HepG2 (cell line): ENCODE results near the gene HECTD2. TPM values are rescaled to one million over a fixed set of nuclear protein-coding genes. Genes with fewer than 3 reads are reported as not detected.

Experiments
- ELF1 ChIP-seq: sonication (generic); formaldehyde crosslinking; IDR thresholded peaks from 2 replicates; pipeline ENCODE4 v1.4.0; 2020; ENCODE audit warnings: missing genetic modification reagents
- FIP1L1 ChIP-seq: fragments of 200-400 bp; formaldehyde crosslinking; IDR thresholded peaks from 2 replicates; pipeline ENCODE4 v1.6.1; 2018; ENCODE audit warnings: low read depth, mild to moderate bottlenecking, low read length, moderate library complexity, borderline replicate concordance; ENCODE audit not compliant: insufficient read depth
- JUNB ChIP-seq: sonication (generic); formaldehyde crosslinking; IDR thresholded peaks from 2 replicates; pipeline ENCODE4 v1.8.0; 2022; ENCODE audit warnings: missing genetic modification reagents, mild to moderate bottlenecking, borderline replicate concordance
- PHF21A ChIP-seq: sonication (generic); formaldehyde crosslinking; IDR thresholded peaks from 2 replicates; pipeline ENCODE4 v1.5.0; 2020; ENCODE audit warnings: mild to moderate bottlenecking, missing genetic modification reagents
- ZNF589 ChIP-seq: sonication (generic); formaldehyde crosslinking; conservative IDR thresholded peaks from 2 replicates; pipeline ENCODE4 v1.8.0; 2022; ENCODE audit warnings: mild to moderate bottlenecking, moderate library complexity, missing genetic modification reagents
- ZNF674 ChIP-seq: sonication (generic); formaldehyde crosslinking; IDR thresholded peaks from 2 replicates; pipeline ENCODE4 v1.5.0; 2020; ENCODE audit warnings: low read depth, mild to moderate bottlenecking, missing genetic modification reagents
- ZNF777 ChIP-seq: sonication (generic); formaldehyde crosslinking; IDR thresholded peaks from 2 replicates; pipeline ENCODE4 v1.4.0; 2020; ENCODE audit warnings: missing genetic modification reagents
- polyA plus RNA-seq, 8 experiments: library from polyadenylated mRNA; depleted of rRNA in 3 of 8; stranded (reverse) in 7 of 8; unstranded in 1 of 8; fragments of >200 nt; fragmentation: Illumina TruSeq in 4 of 8; extraction: Trizol in 4 of 8; gene quantifications; 2 replicates each; pipeline versions ENCODE4 v1.2.1 to v1.2.3, GENCODE V29; 2011 to 2016; ENCODE audit warnings: low read depth in 4 of 8, missing spikeins in 1 of 8, mixed read lengths in 1 of 8; ENCODE audit not compliant: insufficient read depth in 1 of 8
- total RNA-seq, 5 experiments: library from RNA; depleted of rRNA; stranded (reverse); fragments of >200 nt; fragmentation: Illumina TruSeq; extraction: Trizol; gene quantifications; 2 replicates each; pipeline ENCODE4 v1.2.3, GENCODE V29; 2016; ENCODE audit warnings: low read depth in 1 of 5
- TF ChIP-seq, protein P1 (sequence below): sonication (generic); formaldehyde crosslinking; IDR thresholded peaks from 2 replicates; pipeline ENCODE4 v1.4.0; 2020; ENCODE audit warnings: low read depth, mild to moderate bottlenecking, missing genetic modification reagents
- TF ChIP-seq, protein P2 (sequence below): sonication (generic); formaldehyde crosslinking; IDR thresholded peaks from 2 replicates; pipeline ENCODE4 v1.4.0; 2020; ENCODE audit warnings: missing genetic modification reagents, mild to moderate bottlenecking, borderline replicate concordance
- TF ChIP-seq, protein P3 (sequence below): sonication (generic); formaldehyde crosslinking; conservative IDR thresholded peaks from 2 replicates; pipeline ENCODE4 v1.5.0; 2020; ENCODE audit warnings: missing genetic modification reagents
- TF ChIP-seq, protein P4 (sequence below): IDR thresholded peaks from 2 replicates; pipeline ENCODE4 v1.6.1; 2016; ENCODE audit warnings: missing compliant biosample characterization, missing genetic modification reagents, borderline replicate concordance
- TF ChIP-seq, protein P5 (sequence below): sonication (generic); formaldehyde crosslinking; IDR thresholded peaks from 2 replicates; pipeline ENCODE4 v1.8.0; 2022; ENCODE audit warnings: missing genetic modification reagents, mild to moderate bottlenecking, borderline replicate concordance

The HECTD2 gene
- total and polyA plus RNA-seq, 2 of the 13 experiments (the other 11 are each of a cell fraction or from before 2014, with no cell fraction given): 3.2 to 5.2 TPM

DNA sequence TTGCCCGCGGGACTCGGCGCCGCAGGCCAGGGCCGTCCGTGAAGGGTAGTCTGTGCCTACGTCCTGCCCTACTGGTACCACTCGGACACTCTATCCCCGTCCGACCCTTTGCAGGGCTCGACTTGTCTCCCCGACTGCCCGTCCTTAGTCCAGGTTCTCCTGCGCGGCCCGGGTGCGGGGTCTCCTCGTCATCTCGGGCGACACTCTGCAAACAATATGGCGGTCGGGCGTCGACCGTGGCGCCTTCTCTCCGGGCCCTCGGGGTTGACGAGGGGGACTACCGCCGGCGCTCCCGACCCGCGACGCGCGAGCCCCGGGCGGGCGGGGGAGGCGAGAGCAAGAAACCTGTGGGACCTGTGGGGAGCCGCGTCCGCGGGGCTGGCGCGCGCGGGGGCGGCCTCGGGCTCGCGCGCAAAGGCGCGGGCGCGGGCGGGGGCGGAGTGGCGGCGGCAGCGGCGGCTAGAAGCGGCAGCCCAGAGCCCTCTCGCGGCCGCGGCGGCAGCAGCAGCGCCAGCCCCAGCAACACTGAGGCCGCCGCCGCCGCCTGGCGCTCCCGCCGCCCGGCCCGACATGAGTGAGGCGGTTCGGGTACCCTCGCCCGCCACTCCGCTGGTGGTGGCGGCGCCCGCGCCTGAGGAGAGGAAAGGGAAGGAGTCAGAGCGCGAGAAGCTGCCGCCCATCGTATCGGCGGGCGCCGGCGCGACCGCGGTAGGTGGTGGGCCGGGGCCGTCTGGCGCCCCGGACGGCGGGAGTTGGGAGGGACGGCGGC is at the start of gene HECTD2 (continued):
- TF ChIP-seq, protein P1, sequence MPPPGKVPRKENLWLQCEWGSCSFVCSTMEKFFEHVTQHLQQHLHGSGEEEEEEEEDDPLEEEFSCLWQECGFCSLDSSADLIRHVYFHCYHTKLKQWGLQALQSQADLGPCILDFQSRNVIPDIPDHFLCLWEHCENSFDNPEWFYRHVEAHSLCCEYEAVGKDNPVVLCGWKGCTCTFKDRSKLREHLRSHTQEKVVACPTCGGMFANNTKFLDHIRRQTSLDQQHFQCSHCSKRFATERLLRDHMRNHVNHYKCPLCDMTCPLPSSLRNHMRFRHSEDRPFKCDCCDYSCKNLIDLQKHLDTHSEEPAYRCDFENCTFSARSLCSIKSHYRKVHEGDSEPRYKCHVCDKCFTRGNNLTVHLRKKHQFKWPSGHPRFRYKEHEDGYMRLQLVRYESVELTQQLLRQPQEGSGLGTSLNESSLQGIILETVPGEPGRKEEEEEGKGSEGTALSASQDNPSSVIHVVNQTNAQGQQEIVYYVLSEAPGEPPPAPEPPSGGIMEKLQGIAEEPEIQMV (CRISPR knock-in tag): peak; percentile 63; the same call in 1 of the 2 replicates
- TF ChIP-seq ZNF589 (CRISPR knock-in tag) (peak; percentile 88), FIP1L1 (no peak), JUNB (CRISPR knock-in tag) (0 out of 2 replicates have a peak, but pooled peaks have one; percentile 28), ELF1 (CRISPR knock-in tag) (no peak), ZNF674 (no peak), PHF21A (CRISPR knock-in tag) (0 out of 2 replicates have a peak, but pooled peaks have one; percentile 3), ZNF777 (peak; percentile 100)
- TF ChIP-seq, protein P2, sequence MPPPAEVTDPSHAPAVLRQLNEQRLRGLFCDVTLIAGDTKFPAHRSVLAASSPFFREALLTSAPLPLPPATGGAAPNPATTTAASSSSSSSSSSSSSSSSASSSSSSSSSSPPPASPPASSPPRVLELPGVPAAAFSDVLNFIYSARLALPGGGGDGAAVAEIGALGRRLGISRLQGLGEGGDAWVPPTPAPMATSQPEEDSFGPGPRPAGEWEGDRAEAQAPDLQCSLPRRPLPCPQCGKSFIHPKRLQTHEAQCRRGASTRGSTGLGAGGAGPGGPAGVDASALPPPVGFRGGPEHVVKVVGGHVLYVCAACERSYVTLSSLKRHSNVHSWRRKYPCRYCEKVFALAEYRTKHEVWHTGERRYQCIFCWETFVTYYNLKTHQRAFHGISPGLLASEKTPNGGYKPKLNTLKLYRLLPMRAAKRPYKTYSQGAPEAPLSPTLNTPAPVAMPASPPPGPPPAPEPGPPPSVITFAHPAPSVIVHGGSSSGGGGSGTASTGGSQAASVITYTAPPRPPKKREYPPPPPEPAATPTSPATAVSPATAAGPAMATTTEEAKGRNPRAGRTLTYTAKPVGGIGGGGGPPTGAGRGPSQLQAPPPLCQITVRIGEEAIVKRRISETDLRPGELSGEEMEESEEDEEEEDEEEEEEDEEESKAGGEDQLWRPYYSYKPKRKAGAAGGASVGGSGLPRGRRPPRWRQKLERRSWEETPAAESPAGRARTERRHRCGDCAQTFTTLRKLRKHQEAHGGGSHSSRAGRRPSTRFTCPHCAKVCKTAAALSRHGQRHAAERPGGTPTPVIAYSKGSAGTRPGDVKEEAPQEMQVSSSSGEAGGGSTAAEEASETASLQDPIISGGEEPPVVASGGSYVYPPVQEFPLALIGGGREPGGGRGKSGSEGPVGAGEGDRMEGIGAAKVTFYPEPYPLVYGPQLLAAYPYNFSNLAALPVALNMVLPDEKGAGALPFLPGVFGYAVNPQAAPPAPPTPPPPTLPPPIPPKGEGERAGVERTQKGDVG (CRISPR knock-in tag): 0 out of 2 replicates have a peak, but pooled peaks have one; percentile 34
- TF ChIP-seq, protein P3, sequence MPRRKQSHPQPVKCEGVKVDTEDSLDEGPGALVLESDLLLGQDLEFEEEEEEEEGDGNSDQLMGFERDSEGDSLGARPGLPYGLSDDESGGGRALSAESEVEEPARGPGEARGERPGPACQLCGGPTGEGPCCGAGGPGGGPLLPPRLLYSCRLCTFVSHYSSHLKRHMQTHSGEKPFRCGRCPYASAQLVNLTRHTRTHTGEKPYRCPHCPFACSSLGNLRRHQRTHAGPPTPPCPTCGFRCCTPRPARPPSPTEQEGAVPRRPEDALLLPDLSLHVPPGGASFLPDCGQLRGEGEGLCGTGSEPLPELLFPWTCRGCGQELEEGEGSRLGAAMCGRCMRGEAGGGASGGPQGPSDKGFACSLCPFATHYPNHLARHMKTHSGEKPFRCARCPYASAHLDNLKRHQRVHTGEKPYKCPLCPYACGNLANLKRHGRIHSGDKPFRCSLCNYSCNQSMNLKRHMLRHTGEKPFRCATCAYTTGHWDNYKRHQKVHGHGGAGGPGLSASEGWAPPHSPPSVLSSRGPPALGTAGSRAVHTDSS (CRISPR knock-in tag): no peak
- TF ChIP-seq, protein P4, sequence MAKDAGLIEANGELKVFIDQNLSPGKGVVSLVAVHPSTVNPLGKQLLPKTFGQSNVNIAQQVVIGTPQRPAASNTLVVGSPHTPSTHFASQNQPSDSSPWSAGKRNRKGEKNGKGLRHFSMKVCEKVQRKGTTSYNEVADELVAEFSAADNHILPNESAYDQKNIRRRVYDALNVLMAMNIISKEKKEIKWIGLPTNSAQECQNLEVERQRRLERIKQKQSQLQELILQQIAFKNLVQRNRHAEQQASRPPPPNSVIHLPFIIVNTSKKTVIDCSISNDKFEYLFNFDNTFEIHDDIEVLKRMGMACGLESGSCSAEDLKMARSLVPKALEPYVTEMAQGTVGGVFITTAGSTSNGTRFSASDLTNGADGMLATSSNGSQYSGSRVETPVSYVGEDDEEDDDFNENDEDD (CRISPR knock-in tag): peak; percentile 13; the same call in 1 of the 2 replicates
- TF ChIP-seq, protein P5, sequence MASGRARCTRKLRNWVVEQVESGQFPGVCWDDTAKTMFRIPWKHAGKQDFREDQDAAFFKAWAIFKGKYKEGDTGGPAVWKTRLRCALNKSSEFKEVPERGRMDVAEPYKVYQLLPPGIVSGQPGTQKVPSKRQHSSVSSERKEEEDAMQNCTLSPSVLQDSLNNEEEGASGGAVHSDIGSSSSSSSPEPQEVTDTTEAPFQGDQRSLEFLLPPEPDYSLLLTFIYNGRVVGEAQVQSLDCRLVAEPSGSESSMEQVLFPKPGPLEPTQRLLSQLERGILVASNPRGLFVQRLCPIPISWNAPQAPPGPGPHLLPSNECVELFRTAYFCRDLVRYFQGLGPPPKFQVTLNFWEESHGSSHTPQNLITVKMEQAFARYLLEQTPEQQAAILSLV: peak; percentile 10; the same call in 1 of the 2 replicates
